ENCODE data around the gene ARFGEF2.
"Not testable (repeated sequence)": the region's sequence is repeated elsewhere in the genome, so short reads cannot be mapped to it uniquely, and the experiment has no call there.

ARFGEF2 gene

GRCh38 chr20:48921168-48921882, at the start of gene ARFGEF2:
Gene ARFGEF2, plus strand, starts transcription at chr20:48921711. Its CDS starts 179 bp downstream, at chr20:48921890.
- DNase-seq (ENCODE audit: low read depth): peak; percentile 89

- DNase-seq (ENCODE audit: low read depth): no peak
Measured at GRCh38 chr20:48875233-48875913, 46.1 kb upstream of the ARFGEF2 start.

GRCh38 chr20:48875914-48876240, 45.6 kb upstream of the ARFGEF2 start:
- DNase-seq (ENCODE audit: low read depth): peak; percentile 29

- DNase-seq (ENCODE audit: low read depth): peak; percentile 35
Measured at GRCh38 chr20:48877304-48877703, 44.2 kb upstream of the ARFGEF2 start.

- DNase-seq (ENCODE audit: low read depth): no peak
Measured at GRCh38 chr20:48878534-48879248, 42.8 kb upstream of the ARFGEF2 start.

- DNase-seq (ENCODE audit: low read depth): peak; percentile 31
Measured at GRCh38 chr20:48879612-48880245, 41.8 kb upstream of the ARFGEF2 start.

- no peak for DNase-seq (ENCODE audit: low read depth)
Measured at GRCh38 chr20:48880331-48880730, 41.2 kb upstream of the ARFGEF2 start.

GRCh38 chr20:48880981-48881657, 40.4 kb upstream of the ARFGEF2 start:
- no peak for DNase-seq (ENCODE audit: low read depth)

GRCh38 chr20:48885237-48885636, 36.3 kb upstream of the ARFGEF2 start:
- no peak for DNase-seq (ENCODE audit: low read depth)

- no peak for DNase-seq (ENCODE audit: low read depth)
Measured at GRCh38 chr20:48886194-48886593, 35.3 kb upstream of the ARFGEF2 start.

GRCh38 chr20:48886811-48887210, 34.7 kb upstream of the ARFGEF2 start:
- no peak for DNase-seq (ENCODE audit: low read depth)

GRCh38 chr20:48888517-48888916, 33.0 kb upstream of the ARFGEF2 start:
- DNase-seq (ENCODE audit: low read depth): not testable (repeated sequence)

GRCh38 chr20:48889140-48889790, 32.2 kb upstream of the ARFGEF2 start:
- no peak for DNase-seq (ENCODE audit: low read depth)

GRCh38 chr20:48891235-48892048, 30.1 kb upstream of the ARFGEF2 start:
- no peak for DNase-seq (ENCODE audit: low read depth)

GRCh38 chr20:48892049-48892470, 29.5 kb upstream of the ARFGEF2 start:
- no peak for DNase-seq (ENCODE audit: low read depth)

- no peak for DNase-seq (ENCODE audit: low read depth)
Measured at GRCh38 chr20:48892891-48893290, 28.6 kb upstream of the ARFGEF2 start.

- DNase-seq (ENCODE audit: low read depth): no peak
Measured at GRCh38 chr20:48893374-48893773, 28.1 kb upstream of the ARFGEF2 start.

GRCh38 chr20:48897305-48898010, 24.1 kb upstream of the ARFGEF2 start:
- DNase-seq (ENCODE audit: low read depth): peak; percentile 87

GRCh38 chr20:48898210-48898609, 23.3 kb upstream of the ARFGEF2 start:
- DNase-seq (ENCODE audit: low read depth): peak; percentile 52
